Measurements from ENCODE around the gene FBF1.

The FBF1 gene

GRCh38 chr17:75940727-75941441 lies at the start of gene FBF1:
TSS of gene FBF1 (minus strand) at chr17:75941042. CDS start at chr17:75938149, 2,893 bp downstream.
- POLR2A ChIA-PET, result interaction anchor here (0.8 to 1.4 kb wide), 3 partner anchors 12 to 39 kb away, joined by 3 to 6 read pairs (median 3); partner anchors contain the start of gene MRPL38
- peak within 1 kb of the TSS; percentile 79 for H3K4me3 ChIP-seq (ENCODE audit: low read depth, low read length)
- peak; percentile 36 for DNase-seq (ENCODE audit: low read depth, low spot score)
- TF ChIP-seq CTCF (IDR thresholded peaks at IDR 0.05; ENCODE audit: insufficient read depth, low read length, missing control alignments), result peak; percentile 5
- CTCF ChIA-PET, result interaction anchor here (1.1 to 1.5 kb wide), 4 partner anchors 14 to 59 kb away, joined by 3 to 5 read pairs (median 4); partner anchors contain the start of gene CDK3

- H3K4me3 ChIP-seq (ENCODE audit: low read depth, low read length), result no peak overlapping the region
- POLR2A ChIA-PET, result no interaction called here
- DNase-seq (ENCODE audit: low read depth, low spot score), result no peak
- CTCF ChIA-PET, result no interaction called here
- no peak for TF ChIP-seq CTCF (IDR thresholded peaks at IDR 0.05; ENCODE audit: insufficient read depth, low read length, missing control alignments)
These were observed 46.2 kb upstream of the FBF1 start for GRCh38 chr17:75987041-75987440.

- CTCF ChIA-PET, result interaction anchor here (2.5 kb wide), 1 partner anchor 28 kb away, joined by 22 read pairs; no protein-coding TSS in a partner anchor
These were observed 45.1 kb upstream of the FBF1 start for GRCh38 chr17:75985986-75986385.

GRCh38 chr17:75983501-75984181 lies 42.8 kb upstream of the FBF1 start:
- no peak overlapping the region for H3K4me3 ChIP-seq (ENCODE audit: low read depth, low read length)
- ChIA-PET POLR2A (no interaction called here), CTCF (interaction anchor here (1.1 to 2.5 kb wide), 7 partner anchors 13 to 30 kb away, joined by 3 to 22 read pairs (median 8); partner anchors contain the start of gene CDK3)
- no peak for TF ChIP-seq CTCF (IDR thresholded peaks at IDR 0.05; ENCODE audit: insufficient read depth, low read length, missing control alignments)
- no peak for DNase-seq (ENCODE audit: low read depth, low spot score)

More at GRCh38 chr17:75985986-75986385, 45.1 kb upstream of the FBF1 start:
- H3K4me3 ChIP-seq (ENCODE audit: low read depth, low read length), result no peak overlapping the region
- TF ChIP-seq CTCF (IDR thresholded peaks at IDR 0.05; ENCODE audit: insufficient read depth, low read length, missing control alignments), result no peak
- no peak for DNase-seq (ENCODE audit: low read depth, low spot score)
- POLR2A ChIA-PET, result no interaction called here

GRCh38 chr17:75981019-75981615 lies 40.3 kb upstream of the FBF1 start:
- POLR2A ChIA-PET, result no interaction called here
- DNase-seq (ENCODE audit: low read depth, low spot score), result no peak
- CTCF ChIA-PET, result interaction anchor here (0.9 to 2.3 kb wide), 5 partner anchors 19 to 76 kb away, joined by 3 to 11 read pairs (median 5); partner anchors contain the start of gene CDK3
- H3K4me3 ChIP-seq (ENCODE audit: low read depth, low read length), result no peak overlapping the region
- no peak for TF ChIP-seq CTCF (IDR thresholded peaks at IDR 0.05; ENCODE audit: insufficient read depth, low read length, missing control alignments)
